Measurements from ENCODE around the gene SEC24D.

SEC24D gene

GRCh38 chr4:118749347-118749988, 86.5 kb downstream of the SEC24D start:
- DNase-seq = no peak

GRCh38 chr4:118746251-118746919, 89.5 kb downstream of the SEC24D start:
- DNase-seq = no peak

GRCh38 chr4:118745357-118745756, 90.6 kb downstream of the SEC24D start:
- DNase-seq = no peak

- DNase-seq = no peak
These were observed 92.1 kb downstream of the SEC24D start for GRCh38 chr4:118743867-118744266.

GRCh38 chr4:118742050-118742449, 93.9 kb downstream of the SEC24D start:
- no peak for DNase-seq

GRCh38 chr4:118741301-118741855, 94.5 kb downstream of the SEC24D start:
- DNase-seq = no peak

- DNase-seq = no peak
These were observed 95.1 kb downstream of the SEC24D start for GRCh38 chr4:118740869-118741268.

GRCh38 chr4:118739022-118739713, 96.8 kb downstream of the SEC24D start:
- DNase-seq = no peak

- no peak for DNase-seq
These were observed 97.8 kb downstream of the SEC24D start for GRCh38 chr4:118738090-118738489.

- no peak for DNase-seq
These were observed 99.0 kb downstream of the SEC24D start for GRCh38 chr4:118736900-118737299.

GRCh38 chr4:118734491-118735205, 101.3 kb downstream of the SEC24D start:
- DNase-seq = no peak

GRCh38 chr4:118732591-118733330, 103.2 kb downstream of the SEC24D start:
- no peak for DNase-seq

GRCh38 chr4:118730683-118731082, 105.2 kb downstream of the SEC24D start:
- no peak for DNase-seq

- no peak for DNase-seq
These were observed 106.3 kb downstream of the SEC24D start for GRCh38 chr4:118729287-118730286.

GRCh38 chr4:118727360-118727759, 108.6 kb downstream of the SEC24D start:
- no peak for DNase-seq

- DNase-seq = no peak
These were observed 112.6 kb downstream of the SEC24D start for GRCh38 chr4:118723369-118723768.

- no peak for DNase-seq
These were observed 114.2 kb downstream of the SEC24D start for GRCh38 chr4:118721752-118722151.

- no peak for DNase-seq
These were observed 117.3 kb downstream of the SEC24D start for GRCh38 chr4:118718511-118719170.

GRCh38 chr4:118716304-118716703, 119.6 kb downstream of the SEC24D start:
- DNase-seq = no peak

- no peak for DNase-seq
These were observed 121.2 kb downstream of the SEC24D start for GRCh38 chr4:118714682-118715081.

- DNase-seq = no peak
These were observed 123.1 kb downstream of the SEC24D start for GRCh38 chr4:118712872-118713271.
